ENCODE measurements around the gene HOXD10.

Gene HOXD10

DNA sequence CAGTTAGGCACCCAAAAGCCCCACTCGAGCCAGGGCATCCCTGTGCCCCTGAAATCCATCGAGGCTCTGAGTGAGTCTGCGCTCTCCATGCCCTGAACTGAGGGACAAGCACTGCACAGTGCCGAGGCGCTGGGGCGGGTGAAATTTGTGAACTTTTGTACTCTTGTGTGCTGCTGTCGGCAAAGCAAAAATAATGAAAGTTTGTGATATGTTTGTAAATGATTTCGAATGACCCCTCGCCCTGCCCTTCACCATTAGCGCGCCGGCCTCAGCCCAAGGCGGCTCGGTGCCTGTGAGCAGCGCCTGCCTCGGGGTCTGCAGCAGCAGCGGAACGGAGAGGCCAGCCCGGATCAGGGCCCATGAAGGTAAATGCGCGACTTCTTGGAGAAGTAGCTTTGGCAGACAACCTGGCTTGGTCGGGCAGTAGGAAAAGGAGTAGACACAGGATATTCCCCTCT is 32.9 kb downstream of the HOXD10 start:
- H3K9me3 ChIP-seq (ENCODE audit: insufficient read depth, low read length) = no peaks in the 10 kb centered on the region

DNA sequence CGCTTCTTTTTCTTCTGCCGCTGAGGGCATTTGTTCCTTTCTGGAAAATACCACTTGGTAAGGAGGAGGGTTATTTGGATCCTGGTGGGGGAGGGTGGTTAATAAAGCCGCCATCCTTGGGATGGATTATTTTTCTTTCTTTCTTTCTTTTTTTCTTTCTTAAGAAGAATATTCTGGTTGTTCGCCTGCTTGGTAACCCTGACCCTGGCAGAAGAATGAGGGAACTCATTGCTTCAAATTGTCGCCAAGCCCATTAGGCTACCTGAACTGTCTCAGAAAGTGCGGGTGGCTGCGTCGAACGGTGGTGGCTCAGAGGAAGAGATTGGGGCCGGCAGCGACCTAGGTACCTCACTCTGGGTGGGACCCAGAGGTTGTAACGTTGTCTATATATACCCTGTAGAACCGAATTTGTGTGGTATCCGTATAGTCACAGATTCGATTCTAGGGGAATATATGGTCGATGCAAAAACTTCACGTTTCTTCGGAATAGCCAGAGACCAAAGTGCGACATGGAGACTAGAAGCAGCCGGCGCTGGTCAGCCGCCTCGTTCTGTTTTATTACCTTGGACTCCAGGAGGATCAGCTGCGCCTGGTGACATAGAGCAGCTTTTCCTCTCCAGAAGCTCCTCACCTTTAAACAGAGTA is 33.5 kb downstream of the HOXD10 start:
- no peak overlapping the region for H3K4me2 ChIP-seq (ENCODE audit: low read length)
- no peaks in the 10 kb centered on the region for H3K4me1 ChIP-seq (ENCODE audit: low read length)
- peaks cover 3% of the 10 kb centered on the region; the same call in 1 of the 2 replicates for H3K27me3 ChIP-seq (ENCODE audit: low read depth, low read length)
- H3K4me3 ChIP-seq (ENCODE audit: low read length) = no peak overlapping the region
- no peak for TF ChIP-seq EZH2phosphoT487 (IDR thresholded peaks at IDR 0.05; ENCODE audit: low read depth)
- TF ChIP-seq, protein P1, sequence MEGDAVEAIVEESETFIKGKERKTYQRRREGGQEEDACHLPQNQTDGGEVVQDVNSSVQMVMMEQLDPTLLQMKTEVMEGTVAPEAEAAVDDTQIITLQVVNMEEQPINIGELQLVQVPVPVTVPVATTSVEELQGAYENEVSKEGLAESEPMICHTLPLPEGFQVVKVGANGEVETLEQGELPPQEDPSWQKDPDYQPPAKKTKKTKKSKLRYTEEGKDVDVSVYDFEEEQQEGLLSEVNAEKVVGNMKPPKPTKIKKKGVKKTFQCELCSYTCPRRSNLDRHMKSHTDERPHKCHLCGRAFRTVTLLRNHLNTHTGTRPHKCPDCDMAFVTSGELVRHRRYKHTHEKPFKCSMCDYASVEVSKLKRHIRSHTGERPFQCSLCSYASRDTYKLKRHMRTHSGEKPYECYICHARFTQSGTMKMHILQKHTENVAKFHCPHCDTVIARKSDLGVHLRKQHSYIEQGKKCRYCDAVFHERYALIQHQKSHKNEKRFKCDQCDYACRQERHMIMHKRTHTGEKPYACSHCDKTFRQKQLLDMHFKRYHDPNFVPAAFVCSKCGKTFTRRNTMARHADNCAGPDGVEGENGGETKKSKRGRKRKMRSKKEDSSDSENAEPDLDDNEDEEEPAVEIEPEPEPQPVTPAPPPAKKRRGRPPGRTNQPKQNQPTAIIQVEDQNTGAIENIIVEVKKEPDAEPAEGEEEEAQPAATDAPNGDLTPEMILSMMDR (IDR thresholded peaks at IDR 0.05; ENCODE audit: low read depth, low read length) = no peak
- H3K79me2 ChIP-seq (ENCODE audit: low read length) = no peaks in the 10 kb centered on the region
- no peak overlapping the region for H2AFZ ChIP-seq (ENCODE audit: low read depth, low read length)
- no peaks in the 10 kb centered on the region for H4K20me1 ChIP-seq (ENCODE audit: insufficient read depth, low read length)
- no peaks in the 10 kb centered on the region for H3K36me3 ChIP-seq (replicated peaks; ENCODE audit: low read depth, low read length)
- H3K27ac ChIP-seq (ENCODE audit: low read length) = no peak overlapping the region
- H3K9ac ChIP-seq (ENCODE audit: low read length) = no peak overlapping the region
- H3K9me3 ChIP-seq (ENCODE audit: insufficient read depth, low read length) = no peaks in the 10 kb centered on the region

More for the DNA sequence above, 32.9 kb downstream of the HOXD10 start:
- H2AFZ ChIP-seq (ENCODE audit: low read depth, low read length) = no peak overlapping the region
- H4K20me1 ChIP-seq (ENCODE audit: insufficient read depth, low read length) = no peaks in the 10 kb centered on the region
- H3K27ac ChIP-seq (ENCODE audit: low read length) = no peak overlapping the region
- H3K9ac ChIP-seq (ENCODE audit: low read length) = no peak overlapping the region
- no peak overlapping the region for H3K4me2 ChIP-seq (ENCODE audit: low read length)
- H3K4me1 ChIP-seq (ENCODE audit: low read length) = no peaks in the 10 kb centered on the region
- H3K79me2 ChIP-seq (ENCODE audit: low read length) = no peaks in the 10 kb centered on the region
- H3K27me3 ChIP-seq (ENCODE audit: low read depth, low read length) = peaks cover 3% of the 10 kb centered on the region; the same call in 1 of the 2 replicates
- no peaks in the 10 kb centered on the region for H3K36me3 ChIP-seq (replicated peaks; ENCODE audit: low read depth, low read length)
- no peak for TF ChIP-seq EZH2phosphoT487 (IDR thresholded peaks at IDR 0.05; ENCODE audit: low read depth)
- TF ChIP-seq, protein P1 (IDR thresholded peaks at IDR 0.05; ENCODE audit: low read depth, low read length) = no peak
- H3K4me3 ChIP-seq (ENCODE audit: low read length) = no peak overlapping the region

DNA sequence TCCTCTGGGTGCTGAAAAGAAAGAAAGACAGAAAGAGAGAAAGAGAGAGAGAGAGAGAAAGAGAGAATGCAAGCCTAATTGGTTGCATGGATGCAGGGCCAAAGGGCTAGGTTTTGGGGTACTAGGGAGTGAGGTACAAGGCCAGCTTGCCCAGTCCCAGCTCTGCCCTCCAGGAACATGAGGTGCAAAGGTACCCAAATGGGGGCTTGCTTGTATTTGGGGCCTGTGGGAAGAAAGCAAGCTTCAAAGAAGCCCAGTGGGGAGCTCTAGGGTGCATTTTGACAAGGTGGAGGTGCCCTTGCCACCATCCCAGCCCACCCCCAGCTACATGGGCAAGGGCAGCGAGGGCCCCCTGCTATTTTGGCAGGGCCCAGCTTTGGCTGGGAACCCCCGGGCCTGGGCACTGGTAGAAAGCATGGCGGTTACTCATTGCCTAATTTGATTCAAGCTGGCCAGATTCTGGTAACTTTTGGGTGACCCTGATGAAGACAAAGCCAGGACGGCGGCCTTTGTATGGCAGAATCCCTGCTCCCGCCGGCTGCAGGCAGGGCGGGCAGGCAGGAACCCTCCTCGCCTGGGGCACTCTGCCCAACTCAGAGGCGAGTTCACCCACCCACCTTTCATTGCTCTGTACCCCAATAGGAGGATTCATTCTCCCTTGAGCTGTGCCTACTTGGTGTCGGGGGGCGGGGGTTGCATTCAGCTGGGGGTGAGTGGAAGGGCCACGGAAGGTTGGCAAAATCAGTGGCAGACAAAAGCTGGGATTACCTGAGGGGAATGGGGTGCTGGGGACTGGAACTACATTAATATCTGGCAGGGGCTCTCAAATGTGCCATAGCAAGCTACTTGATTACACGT is 34.2 kb downstream of the HOXD10 start:
- Histone ChIP-seq H3K36me3 (replicated peaks; ENCODE audit: low read depth, low read length) (no peaks in the 10 kb centered on the region), H3K79me2 (ENCODE audit: low read length) (no peaks in the 10 kb centered on the region), H2AFZ (ENCODE audit: low read depth, low read length) (no peak overlapping the region), H3K9ac (ENCODE audit: low read length) (no peak overlapping the region), H4K20me1 (ENCODE audit: insufficient read depth, low read length) (no peaks in the 10 kb centered on the region), H3K4me3 (ENCODE audit: low read length) (no peak overlapping the region), H3K27ac (ENCODE audit: low read length) (no peak overlapping the region), H3K27me3 (ENCODE audit: low read depth, low read length) (peaks cover 3% of the 10 kb centered on the region; the same call in 1 of the 2 replicates), H3K9me3 (ENCODE audit: insufficient read depth, low read length) (no peaks in the 10 kb centered on the region), H3K4me1 (ENCODE audit: low read length) (no peaks in the 10 kb centered on the region), H3K4me2 (ENCODE audit: low read length) (no peak overlapping the region)
- TF ChIP-seq, protein P1 (IDR thresholded peaks at IDR 0.05; ENCODE audit: low read depth, low read length) = no peak
- TF ChIP-seq EZH2phosphoT487 (IDR thresholded peaks at IDR 0.05; ENCODE audit: low read depth) = no peak

Data from OCI-LY3 (cell line).